Measurements from ENCODE around the gene MICU1.
"Not testable (repeated sequence)": the region's sequence is repeated elsewhere in the genome, so short reads cannot be mapped to it uniquely, and the experiment has no call there.

MICU1 gene

GRCh38 chr10:72386916-72387586 is 238.8 kb downstream of the MICU1 start:
- no peak for DNase-seq (ENCODE audit: low read depth in 2 of 2)

GRCh38 chr10:72385724-72386123 is 240.2 kb downstream of the MICU1 start:
- no peak for DNase-seq (ENCODE audit: low read depth in 2 of 2)

- DNase-seq (ENCODE audit: low read depth in 2 of 2): not testable (repeated sequence)
Observed at GRCh38 chr10:72384982-72385381, 240.9 kb downstream of the MICU1 start.

- no peak for DNase-seq (ENCODE audit: low read depth in 2 of 2)
Observed at GRCh38 chr10:72379776-72380175, 246.1 kb downstream of the MICU1 start.

- no peak for DNase-seq (ENCODE audit: low read depth in 2 of 2)
Observed at GRCh38 chr10:72379062-72379461, 246.8 kb downstream of the MICU1 start.

GRCh38 chr10:72375585-72375984 is 250.3 kb downstream of the MICU1 start:
- DNase-seq (ENCODE audit: low read depth in 2 of 2): no peak

GRCh38 chr10:72375173-72375572 is 250.7 kb downstream of the MICU1 start:
- DNase-seq (ENCODE audit: low read depth in 2 of 2): no peak

GRCh38 chr10:72370201-72370722 is 255.6 kb downstream of the MICU1 start:
- no peak for DNase-seq (ENCODE audit: low read depth in 2 of 2)

GRCh38 chr10:72367301-72367960 is 258.4 kb downstream of the MICU1 start:
- no peak for DNase-seq (ENCODE audit: low read depth in 2 of 2)

- no peak for DNase-seq (ENCODE audit: low read depth in 2 of 2)
Observed at GRCh38 chr10:72365106-72365895, 260.6 kb downstream of the MICU1 start.

GRCh38 chr10:72364239-72364777 is 261.6 kb downstream of the MICU1 start:
- peak; percentile 65 to 71 for DNase-seq (ENCODE audit: low read depth in 2 of 2)

GRCh38 chr10:72356987-72357386 is 268.9 kb downstream of the MICU1 start:
- no peak for DNase-seq (ENCODE audit: low read depth in 2 of 2)

GRCh38 chr10:72356115-72356514 is 269.8 kb downstream of the MICU1 start:
- no peak for DNase-seq (ENCODE audit: low read depth in 2 of 2)

- DNase-seq (ENCODE audit: low read depth in 2 of 2): no peak
Observed at GRCh38 chr10:72355214-72355555, 270.7 kb downstream of the MICU1 start.

GRCh38 chr10:72354356-72355213 is 271.3 kb downstream of the MICU1 start, which contains the start of gene DNAJB12:
TSS of gene DNAJB12 (minus strand) at chr10:72354919. CDS start at chr10:72354897, 22 bp downstream.
- DNase-seq (ENCODE audit: low read depth in 2 of 2): peak; percentile 76 to 77

- no peak for DNase-seq (ENCODE audit: low read depth in 2 of 2)
Observed at GRCh38 chr10:72353965-72354355, 271.9 kb downstream of the MICU1 start.

- no peak for DNase-seq (ENCODE audit: low read depth in 2 of 2)
Observed at GRCh38 chr10:72353028-72353964, 272.6 kb downstream of the MICU1 start.

GRCh38 chr10:72351479-72351878 is 274.4 kb downstream of the MICU1 start:
- DNase-seq (ENCODE audit: low read depth in 2 of 2): no peak

GRCh38 chr10:72349438-72349837 is 276.4 kb downstream of the MICU1 start:
- no peak for DNase-seq (ENCODE audit: low read depth in 2 of 2)

- no peak for DNase-seq (ENCODE audit: low read depth in 2 of 2)
Observed at GRCh38 chr10:72348282-72348681, 277.6 kb downstream of the MICU1 start.

Data from activated CD8-positive, alpha-beta memory T cell treated with anti-CD3 and anti-CD28 coated beads for 4 hours (primary cell).